Measurements from ENCODE around the gene HS6ST3. TPM values are rescaled to one million over a fixed set of nuclear protein-coding genes. Genes with fewer than 3 reads are reported as not detected.

HS6ST3 gene
- total RNA-seq, 1 donor from 2014 or later: not detected

GRCh38 chr13:96252903-96253302, 163.0 kb downstream of the HS6ST3 start:
- no peak for DNase-seq
- Mint-ChIP-seq H3K36me3 (ENCODE audit: low read depth) (no peaks in the 10 kb centered on the region), H3K9me3 (no peaks in the 10 kb centered on the region), H3K27ac (no peak overlapping the region), H3K4me1 (no peaks in the 10 kb centered on the region), H3K4me3 (no peak overlapping the region), H3K27me3 (no peaks in the 10 kb centered on the region)
- intact Hi-C loops (cut with micrococcal nuclease): no loop called here

GRCh38 chr13:96273196-96273595, 183.3 kb downstream of the HS6ST3 start:
- Mint-ChIP-seq H3K9me3 (no peaks in the 10 kb centered on the region), H3K27ac (no peak overlapping the region), H3K4me3 (no peak overlapping the region), H3K27me3 (no peaks in the 10 kb centered on the region), H3K4me1 (no peaks in the 10 kb centered on the region), H3K36me3 (ENCODE audit: low read depth) (no peaks in the 10 kb centered on the region)
- intact Hi-C loops (cut with micrococcal nuclease): no loop called here
- no peak for DNase-seq

DNA sequence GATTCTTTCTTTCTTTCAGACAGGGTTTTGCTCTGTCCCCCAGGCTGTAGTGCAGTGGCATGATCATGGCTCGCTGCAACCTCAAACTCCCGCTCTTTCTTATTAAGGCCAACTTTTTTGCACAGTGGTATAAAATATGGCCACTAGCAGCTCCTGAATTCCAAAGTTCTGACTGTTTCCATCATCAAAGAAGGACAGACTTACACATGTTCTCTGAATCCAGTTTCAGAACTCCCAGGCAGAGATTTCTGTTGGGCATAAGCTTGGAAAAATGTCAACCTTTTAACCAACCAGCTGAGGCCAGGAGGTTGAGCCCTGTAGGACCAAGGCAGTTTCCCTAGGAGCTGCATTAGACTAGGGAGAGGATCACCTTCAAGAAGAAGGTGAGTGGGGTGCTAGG, 184.1 kb downstream of the HS6ST3 start:
- DNase-seq: no peak
- no peaks in the 10 kb centered on the region for H3K36me3 Mint-ChIP-seq (ENCODE audit: low read depth)
- no peak overlapping the region for H3K4me3 Mint-ChIP-seq
- intact Hi-C loops (cut with micrococcal nuclease): no loop called here
- H3K4me1 Mint-ChIP-seq: no peaks in the 10 kb centered on the region
- H3K27ac Mint-ChIP-seq: no peak overlapping the region
- no peaks in the 10 kb centered on the region for H3K27me3 Mint-ChIP-seq
- H3K9me3 Mint-ChIP-seq: no peaks in the 10 kb centered on the region

GRCh38 chr13:96279904-96280303, 190.0 kb downstream of the HS6ST3 start:
- Mint-ChIP-seq H3K36me3 (ENCODE audit: low read depth) (no peaks in the 10 kb centered on the region), H3K4me1 (no peaks in the 10 kb centered on the region), H3K4me3 (no peak overlapping the region), H3K27me3 (no peaks in the 10 kb centered on the region), H3K27ac (no peak overlapping the region), H3K9me3 (no peaks in the 10 kb centered on the region)
- intact Hi-C loops (cut with micrococcal nuclease): no loop called here
- no peak for DNase-seq

GRCh38 chr13:96284971-96285370, 195.1 kb downstream of the HS6ST3 start:
- H3K9me3 Mint-ChIP-seq: no peaks in the 10 kb centered on the region
- H3K4me1 Mint-ChIP-seq: no peaks in the 10 kb centered on the region
- H3K4me3 Mint-ChIP-seq: no peak overlapping the region
- DNase-seq: no peak
- H3K27me3 Mint-ChIP-seq: no peaks in the 10 kb centered on the region
- H3K36me3 Mint-ChIP-seq (ENCODE audit: low read depth): no peaks in the 10 kb centered on the region
- no peak overlapping the region for H3K27ac Mint-ChIP-seq
- intact Hi-C loops (cut with micrococcal nuclease): no loop called here

GRCh38 chr13:96285729-96286128, 195.8 kb downstream of the HS6ST3 start:
- intact Hi-C loops (cut with micrococcal nuclease): no loop called here
- Mint-ChIP-seq H3K27me3 (no peaks in the 10 kb centered on the region), H3K4me3 (no peak overlapping the region), H3K27ac (no peak overlapping the region), H3K36me3 (ENCODE audit: low read depth) (no peaks in the 10 kb centered on the region), H3K9me3 (no peaks in the 10 kb centered on the region), H3K4me1 (no peaks in the 10 kb centered on the region)
- no peak for DNase-seq

DNA sequence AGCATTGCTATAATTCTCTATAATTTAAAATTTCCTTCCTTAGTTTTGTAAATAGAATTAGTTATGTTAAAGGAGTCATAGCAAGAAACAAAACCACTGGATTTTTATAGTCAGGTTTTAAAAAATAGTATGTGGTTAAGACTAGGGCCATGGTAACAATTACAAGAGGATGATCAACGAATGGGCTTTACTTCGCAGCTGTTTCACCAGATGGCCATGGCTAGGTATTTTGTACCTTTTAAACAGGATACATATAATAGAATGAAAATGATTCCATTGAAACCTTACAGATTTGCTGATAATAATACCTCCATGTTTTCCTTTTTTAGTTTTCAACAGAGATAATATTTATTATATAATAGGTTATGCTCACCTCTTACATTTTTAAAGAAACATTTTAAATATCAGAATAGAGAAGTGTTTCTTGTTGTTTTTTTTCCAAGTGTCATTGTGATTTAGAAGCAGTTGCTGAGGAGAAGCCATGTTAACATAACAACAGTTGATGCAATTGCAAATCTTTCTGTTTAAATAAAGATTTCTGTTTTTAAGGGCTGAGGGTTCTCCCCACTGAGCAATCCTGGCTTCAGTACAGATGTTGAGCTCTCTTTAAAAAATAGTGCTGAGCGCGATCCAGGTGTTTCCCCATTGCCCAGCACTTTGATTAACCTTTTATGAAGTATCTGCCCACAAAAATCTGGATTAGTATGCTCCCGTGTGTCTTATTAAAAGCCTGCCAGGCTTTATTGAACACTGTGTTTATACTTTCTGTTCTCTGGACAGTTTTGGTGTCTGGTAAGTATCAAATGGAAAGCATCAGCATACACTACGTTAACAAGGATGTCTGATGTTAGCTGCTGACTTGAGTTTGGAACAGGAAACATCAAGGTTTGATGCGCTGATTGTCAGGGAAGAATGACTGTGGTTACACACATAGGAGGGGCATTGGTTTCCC, 205.3 kb downstream of the HS6ST3 start:
- intact Hi-C loops (cut with micrococcal nuclease): no loop called here
- Mint-ChIP-seq H3K4me1 (no peaks in the 10 kb centered on the region), H3K27ac (no peak overlapping the region), H3K9me3 (no peaks in the 10 kb centered on the region), H3K36me3 (ENCODE audit: low read depth) (no peaks in the 10 kb centered on the region), H3K4me3 (no peak overlapping the region), H3K27me3 (no peaks in the 10 kb centered on the region)
- DNase-seq: no peak

GRCh38 chr13:96297360-96297759, 207.5 kb downstream of the HS6ST3 start:
- Mint-ChIP-seq H3K27me3 (no peaks in the 10 kb centered on the region), H3K4me1 (no peaks in the 10 kb centered on the region), H3K36me3 (ENCODE audit: low read depth) (no peaks in the 10 kb centered on the region), H3K27ac (no peak overlapping the region), H3K9me3 (no peaks in the 10 kb centered on the region), H3K4me3 (no peak overlapping the region)
- intact Hi-C loops (cut with micrococcal nuclease): no loop called here
- no peak for DNase-seq

DNA sequence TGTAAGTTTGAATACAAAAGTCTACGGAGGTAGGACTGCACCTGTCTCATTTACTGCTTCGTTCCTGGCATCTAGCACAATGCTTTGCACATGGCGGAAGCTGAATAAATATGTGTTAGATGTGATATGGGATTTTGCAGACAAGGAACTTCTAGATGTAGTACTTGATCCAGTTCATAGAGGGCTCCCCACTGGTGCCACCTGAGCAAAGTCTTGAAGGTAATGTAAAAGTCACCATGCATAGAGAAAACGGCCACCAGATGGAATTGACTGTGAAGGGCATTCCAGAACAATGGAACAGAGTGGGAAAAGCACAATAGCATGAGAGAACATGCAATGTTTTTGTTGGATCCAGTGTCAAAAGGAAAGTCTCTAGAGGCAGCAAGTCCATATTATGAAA, 209.3 kb downstream of the HS6ST3 start:
- DNase-seq: no peak
- Mint-ChIP-seq H3K36me3 (ENCODE audit: low read depth) (no peaks in the 10 kb centered on the region), H3K4me3 (no peak overlapping the region), H3K4me1 (no peaks in the 10 kb centered on the region), H3K9me3 (no peaks in the 10 kb centered on the region), H3K27ac (no peak overlapping the region), H3K27me3 (no peaks in the 10 kb centered on the region)
- intact Hi-C loops (cut with micrococcal nuclease): no loop called here

GRCh38 chr13:96308568-96308967, 218.7 kb downstream of the HS6ST3 start:
- no peak for DNase-seq
- no peaks in the 10 kb centered on the region for H3K4me1 Mint-ChIP-seq
- no peaks in the 10 kb centered on the region for H3K36me3 Mint-ChIP-seq (ENCODE audit: low read depth)
- no peak overlapping the region for H3K4me3 Mint-ChIP-seq
- H3K27me3 Mint-ChIP-seq: no peaks in the 10 kb centered on the region
- H3K27ac Mint-ChIP-seq: no peak overlapping the region
- intact Hi-C loops (cut with micrococcal nuclease): no loop called here
- no peaks in the 10 kb centered on the region for H3K9me3 Mint-ChIP-seq

DNA sequence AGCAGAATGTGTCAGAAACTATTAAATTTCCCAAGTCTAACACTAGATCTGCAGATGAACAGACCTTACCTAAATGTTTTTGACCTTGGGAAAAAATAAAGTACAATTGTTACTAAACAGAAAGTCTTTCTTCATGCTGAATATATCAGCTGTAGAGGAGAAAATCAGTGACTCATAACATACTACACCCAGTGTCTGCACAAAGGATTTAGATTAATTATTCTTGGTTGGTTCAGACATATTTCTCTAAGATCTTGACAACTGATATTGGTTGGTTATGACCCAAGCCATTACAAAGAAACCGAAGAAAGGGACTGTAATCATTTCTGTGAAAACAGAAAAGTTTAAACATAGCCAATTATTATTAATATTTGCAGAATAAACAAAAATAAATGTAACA, 225.1 kb downstream of the HS6ST3 start:
- no peaks in the 10 kb centered on the region for H3K27me3 Mint-ChIP-seq
- no peaks in the 10 kb centered on the region for H3K9me3 Mint-ChIP-seq
- no peak overlapping the region for H3K4me3 Mint-ChIP-seq
- H3K36me3 Mint-ChIP-seq (ENCODE audit: low read depth): no peaks in the 10 kb centered on the region
- intact Hi-C loops (cut with micrococcal nuclease): no loop called here
- H3K4me1 Mint-ChIP-seq: no peaks in the 10 kb centered on the region
- H3K27ac Mint-ChIP-seq: no peak overlapping the region
- no peak for DNase-seq

DNA sequence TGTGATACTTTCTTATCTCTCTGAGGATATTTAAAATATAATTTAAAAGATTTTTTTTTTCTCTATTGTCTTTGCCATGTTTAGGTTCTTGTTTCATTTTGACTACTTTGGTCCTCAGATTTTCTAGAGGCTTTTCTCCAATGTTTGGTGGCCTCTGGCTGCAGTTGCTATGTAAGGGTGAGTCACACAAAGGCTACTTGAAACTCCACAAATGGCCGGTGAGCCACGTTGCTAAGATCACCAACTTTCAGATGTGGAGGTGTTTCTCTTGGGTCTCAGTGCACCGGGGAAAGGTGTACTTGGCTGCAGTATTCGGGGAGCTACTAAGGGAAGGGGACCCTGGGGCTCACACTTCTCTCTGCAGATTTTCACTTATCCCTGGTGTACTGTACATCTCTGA, 248.1 kb downstream of the HS6ST3 start:
- Mint-ChIP-seq H3K4me3 (no peak overlapping the region), H3K36me3 (ENCODE audit: low read depth) (no peaks in the 10 kb centered on the region), H3K4me1 (no peaks in the 10 kb centered on the region), H3K27ac (no peak overlapping the region), H3K27me3 (no peaks in the 10 kb centered on the region), H3K9me3 (peaks cover 6% of the 10 kb centered on the region)
- no peak for DNase-seq
- intact Hi-C loops (cut with micrococcal nuclease): no loop called here

DNA sequence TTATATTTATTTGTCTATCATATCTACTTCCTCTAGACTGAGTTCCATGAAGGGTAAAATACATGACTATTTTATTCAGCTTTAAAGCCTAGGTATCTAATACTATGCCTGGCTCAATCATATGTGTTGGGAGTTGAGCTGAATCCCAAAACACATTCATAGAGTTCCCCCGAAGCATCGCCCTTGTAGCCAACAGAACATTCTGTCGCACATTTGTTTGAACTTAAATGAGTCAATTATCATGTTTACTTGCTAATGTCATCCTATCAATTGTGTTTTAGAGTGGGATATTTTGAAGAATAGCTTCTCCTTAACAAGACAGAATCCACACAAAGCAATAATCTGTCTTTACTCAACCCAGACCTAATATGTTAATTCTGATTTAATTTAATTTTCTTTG, 252.4 kb downstream of the HS6ST3 start:
- Mint-ChIP-seq H3K4me3 (no peak overlapping the region), H3K9me3 (peaks cover 6% of the 10 kb centered on the region), H3K27me3 (no peaks in the 10 kb centered on the region), H3K36me3 (ENCODE audit: low read depth) (no peaks in the 10 kb centered on the region), H3K4me1 (no peaks in the 10 kb centered on the region), H3K27ac (no peak overlapping the region)
- no peak for DNase-seq
- intact Hi-C loops (cut with micrococcal nuclease): no loop called here

GRCh38 chr13:96342852-96343465, 253.1 kb downstream of the HS6ST3 start:
- DNase-seq: no peak
- intact Hi-C loops (cut with micrococcal nuclease): no loop called here
- peaks cover 6% of the 10 kb centered on the region for H3K9me3 Mint-ChIP-seq
- no peak overlapping the region for H3K4me3 Mint-ChIP-seq
- no peaks in the 10 kb centered on the region for H3K36me3 Mint-ChIP-seq (ENCODE audit: low read depth)
- no peak overlapping the region for H3K27ac Mint-ChIP-seq
- H3K27me3 Mint-ChIP-seq: no peaks in the 10 kb centered on the region
- no peaks in the 10 kb centered on the region for H3K4me1 Mint-ChIP-seq
